Measurements from ENCODE around the gene SLC8A2. TPM values are rescaled to one million over a fixed set of nuclear protein-coding genes. Genes with fewer than 3 reads are reported as not detected.

SLC8A2 gene
- total and polyA plus RNA-seq, 2 of the 4 experiments (the other 2 are of a cell fraction): 0.05 TPM; not detected in 1

GRCh38 chr19:47491358-47492136 lies 19.9 kb upstream of the SLC8A2 start:
- no TSS peak for BruUV-seq (replicated peaks)
- intact Hi-C loops (cut with micrococcal nuclease): no loop called here
- no peak for TF ChIP-seq CTCF (conservative IDR thresholded peaks at IDR 0.05; ENCODE audit: low read depth, low read length)
- TF ChIP-seq MAFK (IDR thresholded peaks at IDR 0.05; ENCODE audit: low read depth, low read length): no peak
- TF ChIP-seq BHLHE40 (IDR thresholded peaks at IDR 0.05; ENCODE audit: low read depth, low read length): no peak
- no peak for TF ChIP-seq RAD21 (IDR thresholded peaks at IDR 0.05; ENCODE audit: low read length)
- no peak for TF ChIP-seq FOS (IDR thresholded peaks at IDR 0.05; ENCODE audit: low read depth, low read length)
- no peak for TF ChIP-seq ELK1 (IDR thresholded peaks at IDR 0.05; ENCODE audit: borderline replicate concordance, low read depth, low read length)
- TF ChIP-seq POLR2A (IDR thresholded peaks at IDR 0.05; ENCODE audit: low read depth, low read length): no peak
- no peak for TF ChIP-seq MAZ (IDR thresholded peaks at IDR 0.05; ENCODE audit: borderline replicate concordance, low read depth, low read length)
- no peak for TF ChIP-seq SMC3 (IDR thresholded peaks at IDR 0.05; ENCODE audit: low read depth, low read length)
- TF ChIP-seq CHD1 (IDR thresholded peaks at IDR 0.05; ENCODE audit: low read depth, low read length): no peak
- TF ChIP-seq NFE2L2 (IDR thresholded peaks at IDR 0.05; ENCODE audit: low read depth, low read length): no peak
- TF ChIP-seq RCOR1 (IDR thresholded peaks at IDR 0.05; ENCODE audit: insufficient replicate concordance, low read length): no peak
- TF ChIP-seq CEBPB (IDR thresholded peaks at IDR 0.05; ENCODE audit: low read depth, low read length): no peak
- no peak for TF ChIP-seq MXI1 (IDR thresholded peaks at IDR 0.05; ENCODE audit: borderline replicate concordance, low read depth, low read length)
- no peak for TF ChIP-seq USF2 (IDR thresholded peaks at IDR 0.05; ENCODE audit: low read depth, low read length)

More at GRCh38 chr19:47491358-47492136, 19.9 kb upstream of the SLC8A2 start:
- H2AK9ac ChIP-seq (replicated peaks; ENCODE audit: low read depth, low read length, poor library complexity): peak overlapping the region; percentile 5
- ATAC-seq (ENCODE audit: low read depth) (no peak), DNase-seq (no peak)
- no peaks in the 10 kb centered on the region for H3K4me1 ChIP-seq (ENCODE audit: control insufficient read depth, insufficient read depth, low read length)
- no peak overlapping the region for H2AK5ac ChIP-seq (ENCODE audit: low read depth, low read length)
- in situ Hi-C loops (cut with MboI; ENCODE audit: low sequenced_read_pairs): no loop called here
- no peak overlapping the region for H3K23ac ChIP-seq (ENCODE audit: low read depth, low read length)
- ChIA-PET POLR2A (ENCODE audit: unreplicated experiment) (no interaction called here), CTCF (no interaction called here)
- no peak overlapping the region for H4K91ac ChIP-seq (ENCODE audit: insufficient read depth, low read depth, low read length)
- no peak overlapping the region for H2BK20ac ChIP-seq (ENCODE audit: low read depth, low read length)
- peaks cover 6% of the 10 kb centered on the region; the same call in 1 of the 2 replicates for H3K9me1 ChIP-seq (ENCODE audit: insufficient read depth, low read length)
- 96% methylated on average over 9 of the region's 22 CpGs; no CpG with 5 or more reads in 1 of the 2 experiments for WGBS, 2 experiments (ENCODE audit: extremely low coverage in 2 of 2, insufficient read length in 1 of 2)
- no peak overlapping the region for H3K56ac ChIP-seq (ENCODE audit: extremely low read depth, insufficient read depth, low read length)
- no peak overlapping the region for H4K8ac ChIP-seq (ENCODE audit: low read depth in 2 of 2, low read length in 2 of 2)
- dilution Hi-C loops (cut with HindIII; ENCODE audit: low sequenced_read_pairs, unreplicated experiment): no loop called here
- H3K4me3 ChIP-seq (ENCODE audit: insufficient read depth, low read depth, low read length): no peak overlapping the region
- no peak overlapping the region for H4K5ac ChIP-seq (ENCODE audit: low read depth, low read length)
- H3K9ac ChIP-seq (ENCODE audit: low read depth, low read length): no peak overlapping the region
- H3K36me3 ChIP-seq (ENCODE audit: control insufficient read depth, insufficient read depth, low read length): peaks cover 48% of the 10 kb centered on the region
- H2AFZ ChIP-seq (replicated peaks; ENCODE audit: low read length, poor library complexity): no peak overlapping the region
- no peaks in the 10 kb centered on the region for H3K27me3 ChIP-seq (ENCODE audit: control insufficient read depth, insufficient read depth, low read length)
- peaks cover 6% of the 10 kb centered on the region; the same call in 1 of the 2 replicates for H4K20me1 ChIP-seq (ENCODE audit: insufficient read depth, low read length)
- no peak overlapping the region for H3K4ac ChIP-seq (ENCODE audit: low read depth, low read length)
- no peaks in the 10 kb centered on the region for H3K9me3 ChIP-seq (ENCODE audit: control insufficient read depth, insufficient read depth, low read length)
- no peak overlapping the region for H2BK5ac ChIP-seq (ENCODE audit: low read depth, low read length, poor library complexity, severe bottlenecking)
- H3K4me2 ChIP-seq (ENCODE audit: low read depth, low read length): no peak overlapping the region
- peaks cover 0 to 7% of the 10 kb centered on the region in 2 experiments; a peak in 2 of 4 replicates for H3K79me1 ChIP-seq (ENCODE audit: low read depth in 1 of 2, low read length in 2 of 2)
- H3K18ac ChIP-seq (ENCODE audit: low read depth, low read length): no peak overlapping the region
- no peak overlapping the region for H2BK15ac ChIP-seq (ENCODE audit: low read depth, low read length)
- H3K27ac ChIP-seq (ENCODE audit: insufficient read depth, low read length): no peak overlapping the region
- H2BK120ac ChIP-seq (ENCODE audit: low read depth, low read length): no peak overlapping the region
- no peak overlapping the region for H3K14ac ChIP-seq (replicated peaks; ENCODE audit: low read depth, low read length)

All from IMR-90 (cell line).